Stimulated activated CD4-positive, alpha-beta T cell treated with anti-CD3 and anti-CD28 coated beads, TNF-alpha, amount 100 ng/mL, for 4 hours (primary cell): Measurements from ENCODE around the gene PIM1.
"Not testable (repeated sequence)": the region's sequence is repeated elsewhere in the genome, so short reads cannot be mapped to it uniquely, and the experiment has no call there.

Source experiments
- DNase-seq, 3 experiments: peaks; one replicate each; pipeline ENCODE4 v3.0.0-alpha.2; 2020; ENCODE audit warnings: low read depth in 3 of 3

The PIM1 gene

GRCh38 chr6:37188962-37189510 lies 19.1 kb downstream of the PIM1 start:
- no peak for DNase-seq

GRCh38 chr6:37190159-37190535 lies 20.2 kb downstream of the PIM1 start:
- DNase-seq: no peak

GRCh38 chr6:37192666-37193065 lies 22.7 kb downstream of the PIM1 start:
- DNase-seq: no peak

- not testable (repeated sequence) for DNase-seq
Observed at GRCh38 chr6:37194886-37195285, 24.9 kb downstream of the PIM1 start.

GRCh38 chr6:37196451-37196850 lies 26.5 kb downstream of the PIM1 start:
- DNase-seq: not testable (repeated sequence)

GRCh38 chr6:37200085-37200484 lies 30.1 kb downstream of the PIM1 start:
- DNase-seq: no peak

GRCh38 chr6:37201726-37202125 lies 31.8 kb downstream of the PIM1 start:
- DNase-seq: no peak

DNA sequence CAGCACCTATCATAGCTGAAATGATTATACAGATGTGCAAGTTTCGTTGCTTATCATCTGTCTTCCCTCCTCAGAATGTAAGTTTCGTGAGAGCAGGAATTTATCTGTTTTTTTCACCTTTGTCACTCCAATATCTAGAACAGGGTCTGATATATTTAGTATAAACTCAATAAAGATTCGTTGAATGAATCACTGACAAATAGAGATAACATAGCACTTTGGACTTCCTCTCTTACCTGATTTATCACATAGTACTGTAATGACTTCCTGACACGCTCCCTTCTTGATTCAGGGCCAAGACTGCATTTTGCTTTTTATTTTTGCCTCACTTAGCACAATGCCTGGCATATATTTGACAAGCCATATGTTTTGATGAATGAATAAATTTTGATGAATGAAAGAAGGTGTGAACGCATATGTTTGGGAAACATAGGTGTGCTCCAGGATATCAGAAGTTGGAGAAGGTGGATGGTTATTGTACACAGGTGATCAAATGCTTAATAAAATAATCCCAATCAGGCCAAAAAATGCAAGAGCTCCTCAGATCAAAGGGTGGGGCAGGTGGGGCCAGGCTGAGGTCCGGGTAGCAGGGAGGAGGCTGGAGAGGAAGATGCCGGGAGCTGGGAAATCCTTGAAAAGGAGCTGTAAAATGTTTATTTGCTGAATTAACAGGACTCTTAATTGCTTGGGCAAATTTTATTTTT lies 33.0 kb downstream of the PIM1 start:
- no peak for DNase-seq

GRCh38 chr6:37204014-37204751 lies 34.2 kb downstream of the PIM1 start:
- no peak for DNase-seq

- no peak for DNase-seq
Observed at GRCh38 chr6:37205175-37205996, 35.4 kb downstream of the PIM1 start.

DNA sequence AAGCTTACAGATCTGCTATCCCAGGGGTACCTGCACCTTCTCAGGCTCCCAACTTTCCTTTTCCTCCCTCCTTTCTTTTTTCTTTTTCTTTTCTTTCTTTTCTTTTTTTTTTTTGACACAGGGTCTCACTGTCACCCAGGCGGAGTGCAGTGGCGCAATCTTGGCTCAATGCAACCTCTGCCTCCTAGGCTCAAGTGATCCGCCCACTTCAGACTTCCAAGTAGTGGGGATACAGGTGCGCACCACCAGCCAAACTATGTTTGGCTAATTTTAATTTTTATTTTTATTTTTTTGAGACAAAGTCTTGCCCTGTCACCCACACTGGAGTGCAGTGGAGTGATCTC lies 36.0 kb downstream of the PIM1 start:
- DNase-seq: no peak

DNA sequence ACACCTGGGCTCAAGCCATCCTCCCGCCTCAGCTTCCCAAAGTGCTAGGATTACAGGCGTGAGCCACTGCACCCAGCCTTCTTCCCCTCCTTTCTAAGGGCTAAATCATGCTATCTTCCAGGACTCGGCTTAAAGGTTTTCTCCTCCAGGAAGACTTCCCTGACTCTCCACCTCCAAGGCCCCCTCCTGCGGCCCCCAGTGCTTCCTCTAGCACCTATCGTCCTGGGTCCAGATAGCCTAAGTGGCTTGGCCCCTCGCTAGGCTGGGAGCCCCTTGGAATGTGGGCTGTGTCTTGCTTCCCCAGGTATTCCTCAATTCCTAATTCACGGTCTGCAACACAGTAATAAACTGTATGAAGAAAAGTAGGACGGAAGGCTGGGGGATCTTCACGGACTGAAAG lies 36.7 kb downstream of the PIM1 start:
- DNase-seq: no peak

DNA sequence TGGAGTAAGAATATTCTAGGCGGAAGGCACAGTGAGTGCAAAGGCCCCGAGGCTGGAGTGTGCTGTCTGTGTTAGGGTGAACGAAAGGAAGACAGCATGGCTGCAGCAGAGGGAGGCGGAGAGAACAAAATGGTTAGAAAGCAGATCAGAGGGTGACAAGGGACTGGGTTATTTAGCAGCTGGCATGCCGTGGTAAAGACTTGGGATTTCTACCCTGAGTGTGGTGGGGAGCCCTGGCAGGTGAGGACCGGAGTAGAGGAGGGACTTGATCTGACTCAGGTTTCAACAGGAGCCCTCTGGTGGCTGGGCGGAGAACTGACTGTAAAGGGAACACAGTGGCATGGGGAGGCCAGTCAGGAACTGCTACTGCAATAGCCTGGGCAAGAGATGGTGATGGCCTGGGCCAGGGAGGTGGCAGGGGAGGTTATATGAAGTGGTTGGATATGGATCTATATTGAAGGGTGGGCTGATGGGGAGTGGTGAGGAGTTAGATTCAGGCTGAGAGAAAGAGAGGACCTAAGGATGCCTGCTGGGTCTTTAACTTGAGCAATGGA lies 38.0 kb downstream of the PIM1 start:
- peak; percentile 77 to 85 (median 78) for DNase-seq

DNA sequence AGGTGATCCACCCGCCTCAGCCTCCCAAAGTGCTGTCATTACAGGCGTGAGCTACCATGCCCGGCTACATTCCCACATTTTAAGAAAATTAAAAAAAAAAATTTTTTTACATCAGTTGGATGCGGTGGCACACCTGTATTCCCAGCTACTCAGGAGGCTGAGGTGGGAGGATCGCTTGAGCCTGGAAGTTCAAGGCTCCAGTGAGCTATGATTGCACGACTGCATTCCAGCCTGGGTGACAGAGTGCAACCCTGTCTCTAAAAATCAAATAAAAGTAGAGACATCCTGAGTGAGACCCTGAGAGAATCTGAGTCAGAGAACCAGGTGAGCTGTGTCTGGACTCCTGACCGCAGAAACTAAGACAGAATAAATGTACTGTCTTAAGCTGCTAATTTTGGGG lies 38.8 kb downstream of the PIM1 start:
- DNase-seq: no peak

DNA sequence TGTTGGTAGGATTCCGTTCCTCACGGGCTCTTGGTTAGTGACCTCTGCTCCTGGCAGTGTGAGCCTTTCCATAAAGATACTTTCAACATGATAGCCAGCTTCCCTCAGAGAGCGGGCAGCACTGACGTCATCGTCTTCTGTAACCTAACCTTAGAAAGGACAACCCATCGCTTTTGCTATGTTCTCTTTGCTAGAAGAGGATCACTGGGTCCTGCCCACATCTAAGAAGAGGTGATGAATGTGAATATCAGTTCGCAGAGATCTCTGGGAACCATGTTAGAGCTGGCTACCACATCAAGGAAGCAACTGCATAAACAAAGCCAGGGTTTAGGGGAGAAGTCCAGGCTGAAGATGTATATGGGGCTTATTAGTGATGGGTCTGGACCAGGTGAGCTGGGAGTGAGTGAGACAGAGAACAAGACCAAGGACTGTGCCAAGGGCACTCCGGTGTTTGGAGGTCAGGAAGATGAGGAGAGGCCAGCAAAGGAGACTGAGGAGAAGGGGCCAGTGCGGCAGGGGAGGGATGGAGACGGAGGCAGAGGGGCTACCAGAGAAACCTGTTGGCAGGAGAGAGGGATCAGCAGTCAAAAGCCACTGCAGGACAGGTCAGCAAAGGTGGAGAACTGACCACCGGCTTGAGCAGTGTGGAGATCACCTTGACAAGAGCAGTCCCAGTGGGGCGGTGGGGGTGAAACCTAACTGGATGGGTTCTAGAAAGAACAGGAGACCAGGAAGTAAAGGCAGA lies 39.7 kb downstream of the PIM1 start:
- DNase-seq: peak in 1 of 3 experiments; percentile 29

GRCh38 chr6:37210313-37210968 lies 40.5 kb downstream of the PIM1 start:
- DNase-seq: peak; percentile 29 to 69 (median 50)

DNA sequence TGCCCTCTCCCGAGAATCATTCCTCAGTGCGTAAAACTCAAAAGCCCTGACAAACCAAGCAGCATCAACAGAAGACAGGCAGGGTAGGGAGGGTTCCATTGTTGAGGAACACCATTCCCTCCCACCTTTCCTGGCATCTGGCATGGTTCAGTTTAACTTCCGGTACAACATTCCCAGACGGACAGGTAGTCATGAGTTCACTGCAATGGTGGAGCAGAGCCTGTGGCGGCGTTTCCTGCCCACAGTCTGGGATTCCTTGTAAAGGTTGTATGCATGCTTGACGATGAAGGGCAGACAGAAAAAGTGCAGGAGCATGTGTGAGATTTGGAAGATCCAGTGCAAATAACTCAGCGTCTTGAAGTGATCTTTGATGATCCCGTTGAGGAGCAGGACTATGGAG lies 42.3 kb downstream of the PIM1 start:
- DNase-seq: no peak

- DNase-seq: no peak
Observed at GRCh38 chr6:37218061-37218460, 48.1 kb downstream of the PIM1 start.

DNA sequence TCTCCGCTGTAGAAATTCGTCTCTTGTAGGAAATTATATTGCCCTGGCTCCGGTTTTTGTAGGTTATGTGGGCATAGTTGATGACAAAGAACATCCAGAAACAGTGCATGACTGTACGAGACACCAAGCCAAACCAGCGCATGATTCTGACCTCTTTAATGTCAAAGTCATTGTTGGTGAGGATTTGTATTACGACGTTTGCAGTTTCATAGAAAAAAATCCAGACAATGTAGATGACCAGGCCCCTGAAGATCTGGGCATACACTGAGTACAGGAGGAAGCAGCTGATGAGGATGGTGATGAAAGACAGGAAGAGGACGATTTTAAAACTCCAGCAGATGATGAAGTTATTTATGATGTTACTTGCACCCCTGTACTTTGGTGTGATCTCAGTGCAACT lies 48.6 kb downstream of the PIM1 start:
- no peak for DNase-seq

GRCh38 chr6:37221585-37222124 lies 51.7 kb downstream of the PIM1 start:
- no peak for DNase-seq
